ENCODE data around the gene VWC2L.

GRCh38 chr2:214624166-214624760, 213.4 kb downstream of the VWC2L start:
- TF ChIP-seq POLR2A (IDR thresholded peaks at IDR 0.05) (no peak), CTCF (IDR thresholded peaks at IDR 0.05 in 4 of 5, conservative IDR thresholded peaks at IDR 0.05 in 1 of 5) (no peak)
